GM12865 (cell line): ENCODE results near the gene TMEM132D.
"Not testable (repeated sequence)": the region's sequence is repeated elsewhere in the genome, so short reads cannot be mapped to it uniquely, and the experiment has no call there.

ENCODE experiments used
- DNase-seq: peaks from one replicate; pipeline ENCODE4 v3.0.0; 2010; ENCODE audit warnings: low read depth
- H3K4me3 ChIP-seq: 2 replicates; pipeline ENCODE4 v1.5.1; 2011; ENCODE audit warnings: mild to moderate bottlenecking, low read depth, low read length, control low read depth
- TF ChIP-seq, protein P1 (sequence below): IDR thresholded peaks from 2 replicates; pipeline ENCODE4 v1.5.1; 2011; ENCODE audit warnings: low read length, control low read depth, low read depth, inconsistent platforms; ENCODE audit not compliant: insufficient read depth; ENCODE audit errors: missing control alignments

Gene TMEM132D

GRCh38 chr12:129544716-129545115 is 359.1 kb downstream of the TMEM132D start:
- TF ChIP-seq, protein P1, sequence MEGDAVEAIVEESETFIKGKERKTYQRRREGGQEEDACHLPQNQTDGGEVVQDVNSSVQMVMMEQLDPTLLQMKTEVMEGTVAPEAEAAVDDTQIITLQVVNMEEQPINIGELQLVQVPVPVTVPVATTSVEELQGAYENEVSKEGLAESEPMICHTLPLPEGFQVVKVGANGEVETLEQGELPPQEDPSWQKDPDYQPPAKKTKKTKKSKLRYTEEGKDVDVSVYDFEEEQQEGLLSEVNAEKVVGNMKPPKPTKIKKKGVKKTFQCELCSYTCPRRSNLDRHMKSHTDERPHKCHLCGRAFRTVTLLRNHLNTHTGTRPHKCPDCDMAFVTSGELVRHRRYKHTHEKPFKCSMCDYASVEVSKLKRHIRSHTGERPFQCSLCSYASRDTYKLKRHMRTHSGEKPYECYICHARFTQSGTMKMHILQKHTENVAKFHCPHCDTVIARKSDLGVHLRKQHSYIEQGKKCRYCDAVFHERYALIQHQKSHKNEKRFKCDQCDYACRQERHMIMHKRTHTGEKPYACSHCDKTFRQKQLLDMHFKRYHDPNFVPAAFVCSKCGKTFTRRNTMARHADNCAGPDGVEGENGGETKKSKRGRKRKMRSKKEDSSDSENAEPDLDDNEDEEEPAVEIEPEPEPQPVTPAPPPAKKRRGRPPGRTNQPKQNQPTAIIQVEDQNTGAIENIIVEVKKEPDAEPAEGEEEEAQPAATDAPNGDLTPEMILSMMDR: no peak
- DNase-seq: no peak
- no peak overlapping the region for H3K4me3 ChIP-seq

GRCh38 chr12:129540954-129541353 is 362.9 kb downstream of the TMEM132D start:
- TF ChIP-seq, protein P1: no peak
- no peak for DNase-seq
- no peak overlapping the region for H3K4me3 ChIP-seq

GRCh38 chr12:129540249-129540648 is 363.6 kb downstream of the TMEM132D start:
- DNase-seq: no peak
- TF ChIP-seq, protein P1: no peak
- no peak overlapping the region for H3K4me3 ChIP-seq

DNA sequence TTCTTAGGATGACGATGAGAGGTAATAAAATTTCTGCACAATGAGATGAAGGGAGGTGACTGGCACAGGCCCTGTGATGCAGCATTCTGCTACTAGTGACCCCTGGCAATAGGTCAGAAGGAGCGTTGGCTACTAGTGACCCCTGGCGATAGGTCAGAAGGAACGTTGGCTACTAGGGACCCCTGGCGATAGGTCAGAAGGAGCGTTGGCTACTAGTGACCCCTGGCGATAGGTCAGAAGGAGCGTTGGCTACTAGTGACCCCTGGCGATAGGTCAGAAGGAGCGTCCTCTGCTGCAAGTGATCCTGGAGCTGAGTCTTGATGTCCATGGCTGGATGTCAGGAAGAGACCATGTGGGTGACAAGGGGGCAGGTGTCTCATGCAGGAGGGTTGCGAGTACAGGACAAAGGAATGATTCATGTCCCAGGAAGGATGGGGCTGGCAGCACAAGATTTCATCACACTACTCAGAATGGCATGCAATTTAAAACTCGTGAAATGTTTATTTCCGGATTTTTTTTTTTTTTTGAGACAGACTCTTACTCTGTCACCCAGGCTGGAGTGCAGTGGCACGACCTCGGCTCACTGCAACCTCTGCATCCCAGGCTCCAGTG is 365.0 kb downstream of the TMEM132D start:
- not testable (repeated sequence) for H3K4me3 ChIP-seq, DNase-seq

DNA sequence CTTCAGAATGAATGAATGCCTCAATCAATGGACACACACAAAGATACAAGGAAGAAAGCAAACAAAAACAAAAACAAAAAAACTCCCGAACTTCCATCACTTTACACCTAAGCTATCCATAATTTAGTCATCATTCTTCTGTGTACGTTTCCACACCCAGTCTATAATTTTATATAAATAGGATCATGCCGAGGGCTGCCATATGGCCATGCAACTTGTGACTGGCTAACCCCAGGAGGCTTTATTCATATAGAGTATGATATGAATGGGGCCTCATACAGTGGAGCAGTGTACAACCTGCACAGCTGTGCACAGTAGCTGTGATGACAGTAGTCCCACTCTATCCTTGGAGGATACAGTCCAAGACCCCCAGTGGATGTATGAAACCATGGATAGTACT is 365.7 kb downstream of the TMEM132D start:
- TF ChIP-seq, protein P1: no peak
- DNase-seq: no peak
- H3K4me3 ChIP-seq: no peak overlapping the region

DNA sequence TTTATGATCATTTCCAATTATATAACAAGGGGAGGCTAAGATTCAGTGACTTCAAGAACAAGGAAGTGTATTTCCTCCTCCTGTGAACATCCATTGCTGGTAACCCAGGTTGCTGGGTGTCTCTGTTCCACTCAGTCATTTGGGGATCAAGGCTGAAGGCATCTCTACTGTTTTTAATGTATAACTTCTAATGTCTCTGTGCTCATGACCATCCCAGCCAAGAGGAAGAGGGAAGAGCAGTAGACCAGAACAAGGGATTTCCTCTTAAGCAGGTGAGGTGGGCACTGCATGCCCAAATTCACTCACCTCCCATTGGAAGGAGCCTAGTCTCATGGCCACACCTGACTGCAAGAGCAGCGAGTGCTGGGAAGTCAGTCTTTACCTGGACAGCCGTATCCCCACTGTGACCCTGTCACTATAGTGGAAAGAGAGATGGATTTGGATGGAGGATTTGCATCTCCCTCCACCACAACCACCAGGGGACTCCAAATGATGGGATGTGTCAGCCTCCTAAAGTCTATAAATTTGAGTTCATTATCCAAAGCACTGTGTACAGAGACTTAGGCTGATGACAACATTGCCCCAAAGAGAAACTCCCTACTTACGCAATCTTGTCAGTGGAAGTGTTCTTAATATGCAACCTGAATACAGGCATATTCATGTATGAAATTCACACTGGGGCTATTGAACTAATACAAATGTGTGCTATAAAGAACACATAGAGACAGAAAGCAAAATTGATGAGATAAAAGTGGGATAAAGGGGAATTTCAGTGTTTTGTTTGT is 368.7 kb downstream of the TMEM132D start:
- DNase-seq: no peak
- TF ChIP-seq, protein P1: no peak
- H3K4me3 ChIP-seq: no peak overlapping the region

- no peak for DNase-seq
- H3K4me3 ChIP-seq: no peak overlapping the region
- TF ChIP-seq, protein P1: no peak
These were observed 370.9 kb downstream of the TMEM132D start for GRCh38 chr12:129532707-129533499.
